ENCODE data around the gene TMTC2.

The TMTC2 gene

DNA sequence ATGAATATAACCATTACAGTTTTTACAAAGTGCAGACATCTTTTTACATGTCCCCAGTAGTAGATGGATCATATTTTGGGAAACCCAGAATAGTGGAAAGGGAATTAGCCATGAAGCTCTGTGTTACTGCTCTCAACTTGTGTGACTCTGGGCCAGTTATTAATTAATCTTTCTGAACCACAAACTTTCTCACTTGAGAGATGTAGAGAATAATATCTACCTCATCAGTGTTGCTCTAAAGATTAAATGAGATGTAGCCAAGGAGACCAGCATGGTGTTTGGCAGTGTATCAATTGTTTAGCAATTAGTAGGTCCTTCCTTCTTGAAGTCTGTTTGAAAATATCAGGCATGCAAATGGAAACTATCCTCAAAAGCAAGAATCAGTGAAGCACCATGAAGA is 169.2 kb downstream of the TMTC2 start:
- DNase-seq: no peak

DNA sequence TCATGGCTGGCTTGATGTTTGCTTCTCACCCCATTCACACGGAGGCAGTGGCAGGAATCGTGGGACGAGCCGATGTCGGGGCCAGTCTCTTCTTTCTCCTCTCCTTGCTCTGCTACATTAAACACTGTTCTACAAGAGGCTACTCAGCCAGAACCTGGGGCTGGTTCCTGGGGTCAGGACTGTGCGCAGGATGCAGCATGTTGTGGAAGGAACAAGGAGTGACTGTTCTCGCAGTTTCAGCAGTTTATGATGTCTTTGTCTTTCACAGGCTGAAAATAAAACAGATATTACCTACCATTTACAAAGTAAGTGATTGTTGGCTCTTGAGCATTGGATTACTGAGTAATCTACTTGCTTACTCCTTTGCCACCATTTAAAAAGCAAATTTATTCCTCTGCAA is 170.6 kb downstream of the TMTC2 start:
- no peak for DNase-seq

DNA sequence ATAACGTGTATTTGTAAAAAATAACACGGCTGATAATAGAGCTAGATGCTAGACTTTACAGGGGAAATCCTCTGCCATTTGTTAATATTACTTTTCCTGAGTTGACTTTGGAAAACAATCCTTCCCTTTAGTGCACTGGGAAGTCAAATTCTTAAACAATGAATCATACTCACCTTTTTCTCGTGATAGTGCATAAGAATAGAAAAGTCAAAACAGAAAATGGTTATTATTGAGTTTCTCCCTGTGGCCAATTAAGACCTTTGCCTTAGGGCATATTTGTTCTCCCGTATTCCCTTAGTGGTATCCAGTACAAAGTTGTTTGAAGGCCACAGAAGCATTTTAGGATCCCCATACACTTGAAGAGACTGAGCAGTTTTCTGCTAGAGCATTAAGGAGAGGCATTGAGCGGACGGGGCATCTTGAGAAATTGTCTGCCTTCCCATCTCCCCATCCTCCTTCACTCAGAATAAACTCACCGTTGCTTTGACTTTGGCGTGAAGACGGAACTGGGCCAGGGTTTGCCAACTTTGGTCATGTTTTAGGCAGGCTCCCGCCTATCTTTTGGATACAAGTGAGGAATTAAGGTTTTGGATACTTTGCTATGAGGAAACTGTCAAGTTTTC is 171.3 kb downstream of the TMTC2 start:
- DNase-seq: no peak

DNA sequence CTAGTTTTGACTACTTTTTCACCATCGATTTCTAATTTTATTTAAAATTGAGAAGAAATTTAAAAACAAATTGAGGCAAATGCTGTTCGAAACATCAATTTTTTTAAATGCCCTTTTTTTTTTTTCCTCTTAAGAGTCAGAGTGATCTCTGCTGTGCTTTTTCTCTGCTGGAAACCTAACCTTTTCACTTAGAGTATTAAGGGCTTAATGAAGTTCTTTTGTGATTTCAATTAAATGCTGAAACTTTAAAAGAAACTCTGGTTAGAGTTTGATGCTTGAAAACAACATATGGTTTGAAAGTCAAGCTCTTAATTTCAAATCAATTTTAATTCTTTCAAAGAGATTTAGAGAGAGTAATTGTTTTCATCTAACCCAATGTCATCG is 171.8 kb downstream of the TMTC2 start:
- no peak for DNase-seq

DNA sequence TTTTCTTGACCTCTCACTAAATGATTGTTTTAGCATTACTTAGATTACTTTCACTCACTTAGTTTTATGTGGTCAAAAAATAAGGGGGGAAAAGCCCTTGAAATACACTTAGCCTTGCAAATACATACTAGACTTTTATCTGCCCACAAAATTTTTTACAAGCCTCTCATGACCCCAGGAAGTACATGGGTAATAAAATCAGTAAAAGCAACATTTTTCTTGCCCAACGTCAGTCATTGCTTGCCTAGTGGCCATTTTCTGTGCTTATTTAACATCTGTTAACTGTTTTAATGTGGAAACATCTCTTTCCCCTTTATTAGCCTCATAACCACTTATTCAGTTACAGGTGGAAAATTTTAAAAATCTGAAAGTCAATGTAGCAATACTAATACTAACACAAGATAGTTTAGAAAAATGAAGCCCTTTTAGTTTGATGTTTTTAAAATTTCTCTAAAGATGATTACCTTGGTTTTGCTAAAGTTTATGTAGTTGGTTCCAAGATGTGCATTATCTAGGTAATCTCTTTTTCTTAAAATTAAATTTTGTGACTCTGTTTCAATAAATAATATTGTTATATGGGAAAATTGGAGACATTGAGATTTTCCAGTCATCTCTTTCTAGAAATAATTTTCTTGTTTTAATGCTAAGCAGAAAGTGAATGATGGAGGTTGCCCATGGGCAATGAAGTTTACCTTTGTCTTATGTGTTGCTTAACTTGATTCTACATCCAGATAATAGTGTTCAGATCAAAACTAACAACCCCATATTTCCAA is 175.5 kb downstream of the TMTC2 start:
- no peak for DNase-seq

DNA sequence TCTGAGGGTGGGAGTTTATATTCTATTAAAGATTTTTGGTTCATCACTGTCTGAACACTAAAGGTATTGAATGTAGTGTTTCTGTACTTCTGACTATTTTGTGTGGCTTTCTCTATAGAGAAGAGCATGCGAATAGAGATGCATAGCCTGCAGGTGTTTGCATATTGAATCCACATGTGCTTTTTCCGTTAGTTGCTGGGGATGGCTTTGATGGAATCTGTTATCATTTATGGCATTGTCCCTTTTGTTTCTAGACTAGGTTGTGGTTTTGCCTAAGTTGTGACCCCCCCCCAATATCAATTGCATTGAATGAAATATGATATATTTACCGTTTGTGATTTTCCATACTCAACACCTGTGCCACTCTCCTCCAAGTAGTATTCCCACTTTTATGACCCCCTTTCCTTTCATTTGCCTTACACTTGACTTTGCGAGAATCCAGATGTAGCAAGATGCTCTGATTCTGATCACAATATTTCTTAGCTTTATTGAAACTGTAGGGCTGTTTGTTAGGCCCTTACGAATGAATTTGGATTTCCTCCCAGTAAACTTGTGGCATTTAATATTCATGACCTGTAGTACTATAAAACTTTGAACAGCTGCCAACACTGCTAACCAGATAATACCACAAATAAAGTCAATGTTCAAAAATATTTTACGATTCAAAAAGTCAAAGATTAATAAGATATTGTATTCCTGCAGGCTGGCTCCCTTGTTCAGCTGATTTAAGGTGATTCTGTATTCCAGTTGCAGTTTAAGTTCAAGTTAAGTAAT is 176.4 kb downstream of the TMTC2 start:
- DNase-seq: no peak

DNA sequence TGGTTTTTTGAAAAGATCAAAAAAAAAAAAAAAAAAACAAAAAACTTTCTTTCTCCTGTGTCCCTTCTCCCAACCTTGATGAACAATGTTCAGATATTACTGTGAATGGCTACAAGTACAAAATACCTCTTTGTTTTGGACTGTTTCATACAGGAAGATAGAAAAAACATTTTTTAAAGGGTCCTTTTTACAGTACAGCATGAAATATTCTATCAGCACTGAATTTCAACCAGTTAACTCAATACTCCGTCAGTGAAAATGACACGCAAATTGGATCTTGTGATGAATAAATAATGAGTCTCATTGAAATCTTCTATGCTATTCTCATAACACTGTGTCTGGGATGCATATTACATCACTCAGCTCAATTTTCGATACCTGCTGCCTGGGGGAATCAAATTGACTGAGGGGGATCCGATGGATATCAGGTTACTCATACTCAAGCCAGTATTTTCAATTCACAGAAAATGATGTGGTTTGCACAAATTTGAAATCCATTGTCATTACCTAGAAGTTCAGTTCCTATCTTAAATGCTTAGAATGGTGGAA is 179.6 kb downstream of the TMTC2 start:
- DNase-seq: no peak

DNA sequence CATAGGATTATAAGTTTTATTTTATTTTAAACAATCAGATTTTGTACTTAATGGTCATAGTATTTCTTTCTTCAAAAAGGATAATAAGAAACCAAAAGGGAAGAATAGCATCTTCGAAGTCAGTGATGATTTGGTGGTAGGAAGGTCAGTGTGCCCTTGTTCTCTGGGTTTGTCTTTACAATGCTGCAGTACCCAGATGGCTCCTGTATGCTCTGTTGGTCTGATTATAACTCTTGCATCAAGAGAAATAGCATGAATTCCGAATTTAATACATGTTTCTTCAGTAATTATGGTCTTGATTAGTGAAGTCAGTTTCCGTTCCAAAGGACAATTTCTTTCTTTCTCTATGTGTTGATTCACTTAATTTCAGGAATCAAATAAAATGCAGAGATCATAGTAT is 180.2 kb downstream of the TMTC2 start:
- no peak for DNase-seq

DNA sequence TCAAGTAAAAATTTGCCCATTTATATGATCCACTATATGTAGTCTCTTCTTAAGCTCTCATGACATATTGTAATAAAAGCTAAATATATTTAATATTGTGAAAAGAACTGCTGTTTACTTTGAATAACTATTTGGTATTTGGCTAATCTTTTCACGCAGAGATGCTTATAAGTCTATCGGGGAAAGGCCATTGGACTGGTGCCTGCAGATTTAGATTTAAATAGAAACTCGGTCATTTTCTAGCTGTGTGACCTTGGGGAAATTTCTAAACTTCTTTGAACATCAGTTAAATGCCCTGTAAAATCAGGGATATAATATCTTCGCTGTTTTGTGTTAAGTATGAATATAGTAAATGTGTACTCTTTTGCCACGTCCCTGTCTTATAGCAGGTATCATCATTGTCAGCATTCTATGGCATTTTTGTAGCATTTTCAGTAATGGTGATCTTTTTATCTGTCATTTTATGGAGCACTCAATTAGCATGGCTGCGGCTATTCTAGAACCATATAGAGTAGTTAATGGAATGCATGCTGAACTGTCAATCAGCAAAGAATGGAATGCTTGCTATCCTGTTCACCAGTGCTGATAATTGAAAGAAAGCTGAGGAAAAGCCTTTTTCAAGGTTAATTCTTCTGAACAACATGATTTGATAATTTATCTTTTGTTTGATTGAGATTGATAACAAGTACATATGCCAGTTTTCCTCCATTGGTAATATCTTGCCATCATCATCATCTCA is 181.2 kb downstream of the TMTC2 start:
- DNase-seq: no peak

DNA sequence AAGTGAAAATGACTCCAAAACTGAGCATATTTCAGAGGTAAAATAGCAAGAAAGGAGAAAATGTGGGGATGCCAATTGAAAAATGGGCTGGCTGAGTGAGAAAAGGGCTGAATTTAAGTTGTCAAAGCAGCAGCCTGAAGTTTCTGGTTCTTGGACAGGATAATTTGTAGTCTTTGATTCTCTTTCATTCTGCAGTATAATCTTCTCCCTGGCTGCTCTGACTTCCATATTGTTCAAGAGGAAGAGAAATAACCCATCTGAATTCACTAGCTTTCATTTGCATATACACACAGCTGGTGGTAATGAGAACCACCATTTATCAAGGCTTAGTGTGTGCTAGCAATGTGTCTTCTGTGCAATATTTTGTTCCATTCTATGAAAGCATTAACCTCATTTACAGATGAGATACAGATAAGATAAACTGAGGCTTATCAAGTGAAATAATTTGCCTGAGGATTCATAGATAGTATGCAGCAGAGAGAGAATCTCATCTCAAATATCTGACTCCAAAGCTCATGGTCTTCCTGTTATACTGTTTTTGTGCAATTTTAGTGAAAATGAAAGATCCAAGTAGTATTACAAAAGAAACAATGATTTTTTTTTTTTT is 184.2 kb downstream of the TMTC2 start:
- no peak for DNase-seq

DNA sequence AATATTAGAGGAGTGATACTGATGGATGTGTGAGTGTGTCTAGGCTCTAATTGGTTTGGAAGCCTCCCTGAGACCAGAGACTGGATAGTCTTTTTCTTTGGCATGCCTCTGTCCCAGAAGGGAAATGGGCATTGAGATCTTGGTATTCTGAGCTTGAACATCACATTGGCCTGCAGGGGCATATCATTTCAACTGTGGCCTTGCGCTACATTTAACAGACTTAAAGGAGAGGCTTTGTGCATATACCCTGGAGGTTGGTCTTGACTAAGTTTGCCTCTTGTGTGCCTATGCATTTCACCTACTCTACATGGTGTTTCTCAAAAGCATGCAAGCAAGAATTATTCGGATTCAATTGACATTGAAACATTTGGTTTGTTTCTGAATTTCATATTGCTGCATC is 185.4 kb downstream of the TMTC2 start:
- DNase-seq: no peak

DNA sequence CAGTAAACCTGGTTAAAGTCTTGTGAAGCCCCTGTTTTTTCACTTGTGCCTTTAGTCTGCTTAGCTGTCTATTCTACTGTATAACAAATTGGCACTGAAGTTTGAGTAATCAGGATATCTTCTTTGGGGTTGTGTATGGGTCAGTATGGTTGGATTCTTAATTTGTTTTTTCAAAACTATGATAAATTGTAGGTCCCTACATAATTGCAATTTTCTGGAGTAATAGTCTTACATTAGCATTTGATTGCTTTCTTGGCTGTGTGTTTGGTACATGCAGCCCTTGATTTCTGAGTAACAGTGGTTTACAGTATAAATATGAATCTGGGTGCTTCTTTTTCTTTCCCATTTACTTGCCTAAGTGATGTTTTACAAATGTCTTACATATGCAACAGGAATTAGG is 186.6 kb downstream of the TMTC2 start:
- no peak for DNase-seq

DNA sequence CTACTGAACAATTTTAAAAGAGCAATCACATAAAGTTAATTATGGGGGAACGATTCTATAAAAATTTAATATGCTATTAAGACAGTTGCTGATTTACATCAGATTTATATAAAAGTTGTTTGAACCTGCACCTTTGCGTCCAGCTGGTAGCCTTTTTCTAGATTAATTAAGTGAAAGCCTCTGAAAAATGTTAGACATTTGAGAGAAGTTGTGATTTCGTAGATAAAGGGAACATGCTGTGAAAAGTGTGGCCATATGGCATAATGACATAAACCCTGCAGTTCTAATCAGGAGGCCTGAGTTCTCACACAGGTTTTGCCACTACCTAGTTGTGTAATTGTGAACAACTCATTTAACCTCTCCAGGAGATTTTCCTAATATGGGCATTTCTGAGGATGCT is 187.2 kb downstream of the TMTC2 start:
- no peak for DNase-seq

DNA sequence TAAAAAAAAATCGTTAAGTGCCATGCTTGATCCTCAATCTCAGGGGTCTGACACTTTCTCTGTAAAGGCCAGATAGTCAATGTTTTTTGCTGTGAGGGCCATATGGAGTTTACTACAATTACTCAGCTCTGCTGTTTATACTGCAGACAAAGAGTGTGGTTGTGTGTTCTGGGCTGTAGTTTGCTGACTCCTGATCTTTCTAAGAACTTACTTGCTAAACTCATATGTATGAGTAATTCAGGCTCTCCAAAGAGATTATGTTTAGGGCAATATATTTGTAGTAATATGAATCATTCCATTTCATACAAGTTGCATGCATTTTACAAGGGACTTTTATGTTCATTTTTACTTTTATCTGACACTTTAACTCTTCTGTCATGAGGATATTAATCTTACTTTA is 188.2 kb downstream of the TMTC2 start:
- DNase-seq: no peak

DNA sequence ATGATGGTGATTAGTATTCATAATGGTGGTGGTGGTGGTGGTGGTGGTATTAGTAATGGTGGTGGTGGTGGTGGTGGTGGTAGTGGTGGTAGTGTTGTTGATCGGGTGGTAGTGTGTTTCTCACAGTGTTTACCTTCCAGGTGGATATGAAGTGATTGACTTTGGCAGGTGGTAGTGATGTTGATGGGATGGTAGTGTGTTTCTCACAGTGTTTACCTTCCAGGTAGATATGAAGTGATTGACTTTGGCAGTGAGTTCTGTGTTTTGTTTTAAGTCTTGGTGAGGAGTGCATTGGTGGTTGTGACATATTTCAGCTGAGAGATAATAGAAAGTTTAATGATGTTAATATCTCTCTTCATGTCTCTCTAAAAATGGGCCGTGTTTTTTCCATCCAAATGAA is 189.4 kb downstream of the TMTC2 start:
- no peak for DNase-seq

DNA sequence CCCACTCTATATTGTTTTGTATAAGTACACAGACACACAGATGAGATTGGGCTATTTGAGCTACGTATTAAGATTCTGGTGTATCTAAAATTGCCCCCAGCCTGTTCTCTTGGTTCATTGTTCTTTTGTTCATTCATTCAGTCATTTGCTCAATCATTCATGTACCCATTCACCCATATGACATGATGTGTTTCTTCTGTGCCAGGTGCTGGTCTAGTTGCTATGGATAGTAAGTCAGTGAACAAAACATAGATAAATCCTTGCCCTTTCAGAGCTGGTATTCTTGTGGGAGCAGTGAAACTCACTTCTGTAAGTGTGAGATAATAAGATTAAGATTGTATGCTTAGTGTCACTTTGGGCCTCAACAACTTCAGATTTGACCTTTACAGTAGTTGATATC is 191.3 kb downstream of the TMTC2 start:
- no peak for DNase-seq

DNA sequence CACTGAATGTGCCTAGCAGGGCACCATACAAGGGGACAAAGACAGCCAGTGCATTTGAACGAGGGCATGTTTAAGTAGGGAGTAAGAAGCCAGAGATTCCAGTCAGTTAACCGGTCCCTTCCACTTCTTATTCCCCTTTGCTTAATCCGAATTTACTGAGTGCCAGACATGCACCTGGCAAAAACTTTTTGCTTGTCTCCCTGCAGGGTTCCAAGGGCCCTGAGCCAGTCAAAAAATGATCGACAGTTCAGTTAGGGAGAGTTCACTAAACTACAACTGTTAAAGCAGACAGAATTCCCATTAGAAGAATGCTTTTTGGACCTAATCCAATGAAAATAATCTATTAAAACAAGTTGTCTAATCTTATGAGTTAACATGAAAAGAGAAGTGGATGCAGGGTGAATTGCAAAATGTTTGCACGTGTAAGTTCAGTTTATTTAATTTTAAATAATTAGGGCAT is 193.8 kb downstream of the TMTC2 start:
- DNase-seq: no peak

DNA sequence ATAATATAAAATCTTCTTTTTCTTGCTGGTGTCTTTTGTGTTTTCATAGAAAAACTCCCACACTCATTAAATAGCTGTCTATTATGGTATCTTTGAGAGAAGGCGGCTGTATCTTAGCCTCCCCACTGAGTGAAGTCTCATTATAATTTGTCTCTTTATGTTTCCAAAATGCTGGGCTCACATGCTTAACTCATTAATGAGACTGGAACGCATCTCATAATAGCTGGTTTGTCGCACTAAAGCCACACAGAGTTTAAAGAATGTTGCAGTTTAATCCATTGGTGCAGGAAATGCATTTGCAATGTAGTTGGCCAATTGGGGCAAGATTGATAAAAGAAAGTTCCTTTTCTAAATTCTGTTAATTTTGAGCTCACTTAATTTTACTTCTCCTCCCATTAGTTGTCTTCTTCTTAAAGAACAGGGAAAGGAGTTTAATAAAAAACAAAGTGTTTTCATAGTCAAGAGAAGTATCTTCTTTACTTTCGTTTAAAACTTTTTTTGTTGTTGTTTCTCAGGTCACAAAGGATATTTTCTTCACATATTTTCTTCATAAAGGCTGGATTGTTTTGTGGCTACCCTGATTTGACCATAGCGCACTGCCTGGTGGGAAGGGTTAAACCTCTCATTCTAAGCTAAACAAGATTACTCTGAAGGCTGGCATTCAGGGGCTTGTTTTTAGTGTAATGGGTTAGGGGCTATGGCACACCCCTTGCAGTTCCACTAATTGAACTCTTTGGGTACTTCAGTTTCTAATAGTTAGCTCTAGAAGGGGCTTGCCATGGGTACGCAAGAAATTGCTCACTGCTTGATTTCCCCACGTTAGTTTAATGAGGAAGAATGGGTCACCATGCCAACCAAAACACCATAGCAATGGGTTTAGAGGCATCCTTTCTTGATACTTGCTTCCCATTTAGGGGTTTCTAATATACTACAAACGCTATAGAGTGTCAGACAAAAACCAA is 197.0 kb downstream of the TMTC2 start:
- DNase-seq: no peak

DNA sequence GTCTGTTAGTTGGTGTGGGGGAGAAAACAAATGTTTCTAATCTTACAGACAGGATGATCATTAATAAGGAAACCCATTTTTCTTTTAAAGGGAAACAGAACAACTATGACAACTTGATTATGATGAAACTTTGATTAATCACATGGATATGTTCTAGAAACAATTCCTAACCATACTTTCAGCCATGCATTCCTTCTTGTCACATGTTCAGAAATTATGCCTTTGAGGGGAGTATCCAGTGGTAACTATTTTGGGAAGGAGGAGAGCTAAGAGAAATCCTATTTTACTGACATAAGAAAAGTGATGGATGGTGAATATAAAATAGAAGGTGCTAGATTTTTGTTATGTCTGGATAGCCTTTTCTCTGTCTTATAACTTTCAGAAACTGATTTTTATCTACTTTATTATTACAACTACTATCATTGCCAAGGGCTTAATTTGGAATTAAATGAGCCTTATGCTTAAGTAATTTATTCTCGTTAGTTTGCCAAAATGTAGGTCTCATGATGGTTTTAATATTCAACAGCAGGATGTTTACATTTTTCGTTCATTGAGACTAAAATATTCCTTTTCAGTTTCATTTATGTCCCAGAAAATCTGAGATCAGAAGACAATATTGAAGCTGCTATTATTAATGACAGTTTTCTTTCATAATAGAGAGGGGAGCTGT is 200.1 kb downstream of the TMTC2 start:
- no peak for DNase-seq

DNA sequence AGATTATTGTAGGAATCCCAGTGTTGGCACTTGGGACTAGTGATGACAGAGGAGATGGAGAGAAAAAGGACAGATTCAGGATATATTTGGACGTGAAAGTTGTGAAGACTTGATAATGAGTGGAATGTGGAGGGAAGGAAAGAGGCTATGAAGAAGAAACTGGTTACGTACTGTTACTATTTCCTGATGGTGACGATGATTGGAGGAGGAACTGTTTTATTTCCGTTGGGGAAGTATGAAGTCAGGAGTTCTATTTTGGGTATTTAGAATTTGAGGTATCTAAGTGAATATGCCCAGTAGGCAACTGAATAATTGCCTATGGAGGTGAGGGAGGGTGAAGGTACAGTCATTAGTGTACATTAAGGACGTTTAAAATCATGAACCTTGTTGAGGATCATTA is 207.2 kb downstream of the TMTC2 start:
- DNase-seq: no peak

DNA sequence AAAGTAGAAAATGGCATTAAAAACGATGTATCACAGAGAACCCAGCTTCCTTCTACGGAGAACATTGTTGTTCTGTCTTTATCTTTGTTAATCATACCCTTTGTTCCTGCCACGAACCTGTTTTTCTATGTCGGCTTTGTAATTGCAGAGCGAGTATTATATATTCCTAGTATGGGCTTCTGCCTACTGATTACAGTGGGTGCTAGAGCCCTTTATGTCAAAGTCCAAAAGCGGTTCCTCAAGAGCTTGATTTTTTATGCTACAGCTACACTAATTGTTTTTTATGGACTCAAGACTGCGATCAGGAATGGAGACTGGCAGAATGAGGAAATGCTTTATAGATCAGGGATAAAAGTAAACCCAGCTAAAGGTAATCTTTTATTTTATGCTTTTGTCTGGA is 209.6 kb downstream of the TMTC2 start:
- no peak for DNase-seq
